OCI-LY7 (cell line): Measurements from ENCODE around the gene RNASE9.
"Not testable (repeated sequence)": the region's sequence is repeated elsewhere in the genome, so short reads cannot be mapped to it uniquely, and the experiment has no call there.

ENCODE experiments used
- EZH2phosphoT487 ChIP-seq: fragments of 200-600 bp; sonication (generic); IDR thresholded peaks from 2 replicates; pipeline ENCODE4 v1.6.1; 2018; ENCODE audit warnings: low read depth, borderline replicate concordance, mild to moderate bottlenecking, mixed run types, antibody characterized with exemption, low read length, moderate library complexity, mixed read lengths
- TF ChIP-seq, protein P1 (sequence below): fragments of 200-600 bp; sonication (generic); conservative IDR thresholded peaks from 2 replicates; pipeline ENCODE4 v1.5.1; 2014; ENCODE audit warnings: mild to moderate bottlenecking, antibody characterized with exemption, low read length, moderate library complexity, mixed read lengths

DNA sequence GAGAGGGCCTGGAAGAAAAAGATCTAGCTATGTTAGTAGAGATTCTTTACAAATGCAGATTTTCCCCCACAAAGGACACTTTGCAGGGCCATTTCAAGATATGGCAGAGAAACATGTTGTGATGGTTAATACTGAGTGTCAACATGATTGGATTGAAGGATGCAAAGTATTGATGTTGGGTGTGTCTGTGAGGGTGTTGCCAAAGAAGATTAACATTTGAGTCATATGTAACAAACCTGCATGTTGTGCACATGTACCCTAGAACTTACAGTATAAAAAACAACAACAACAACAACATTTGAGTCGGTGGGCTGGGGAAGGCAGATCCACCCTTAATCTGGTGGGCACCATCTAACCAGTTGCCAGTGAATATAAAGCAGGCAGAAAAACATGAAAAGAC is 6.4 kb upstream of the RNASE9 start:
- TF ChIP-seq, protein P1, sequence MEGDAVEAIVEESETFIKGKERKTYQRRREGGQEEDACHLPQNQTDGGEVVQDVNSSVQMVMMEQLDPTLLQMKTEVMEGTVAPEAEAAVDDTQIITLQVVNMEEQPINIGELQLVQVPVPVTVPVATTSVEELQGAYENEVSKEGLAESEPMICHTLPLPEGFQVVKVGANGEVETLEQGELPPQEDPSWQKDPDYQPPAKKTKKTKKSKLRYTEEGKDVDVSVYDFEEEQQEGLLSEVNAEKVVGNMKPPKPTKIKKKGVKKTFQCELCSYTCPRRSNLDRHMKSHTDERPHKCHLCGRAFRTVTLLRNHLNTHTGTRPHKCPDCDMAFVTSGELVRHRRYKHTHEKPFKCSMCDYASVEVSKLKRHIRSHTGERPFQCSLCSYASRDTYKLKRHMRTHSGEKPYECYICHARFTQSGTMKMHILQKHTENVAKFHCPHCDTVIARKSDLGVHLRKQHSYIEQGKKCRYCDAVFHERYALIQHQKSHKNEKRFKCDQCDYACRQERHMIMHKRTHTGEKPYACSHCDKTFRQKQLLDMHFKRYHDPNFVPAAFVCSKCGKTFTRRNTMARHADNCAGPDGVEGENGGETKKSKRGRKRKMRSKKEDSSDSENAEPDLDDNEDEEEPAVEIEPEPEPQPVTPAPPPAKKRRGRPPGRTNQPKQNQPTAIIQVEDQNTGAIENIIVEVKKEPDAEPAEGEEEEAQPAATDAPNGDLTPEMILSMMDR = not testable (repeated sequence)
- TF ChIP-seq EZH2phosphoT487 = not testable (repeated sequence)
